Endothelial cell of umbilical vein (primary cell): ENCODE measurements around the gene XCL2. TPM values are rescaled to one million over a fixed set of nuclear protein-coding genes. Genes with fewer than 3 reads are reported as not detected.

ENCODE experiments used
- BruUV-seq: library from RNA; stranded (reverse); fragments of 400-500 nt; replicated peaks from 2 replicates; lab custom pipeline; 2021; lab: Mats Ljungman, UMichigan
- CTCF ChIA-PET: fragments of 300-600, 350-600 bp; sonication (Branson Sonifier 250); formaldehyde crosslinking; loops from one replicate; lab custom pipeline; 2021; ENCODE audit warnings: antibody characterized with exemption, inconsistent platforms; lab: Charles Lee
- POLR2A ChIA-PET: fragments of 300-600, 350-600 bp; sonication (Branson Sonifier 250); formaldehyde crosslinking; loops from one replicate; lab custom pipeline; 2021; ENCODE audit warnings: antibody characterized with exemption, inconsistent platforms; lab: Charles Lee
- DNase-seq: peaks from one replicate; pipeline ENCODE4 v3.0.0-alpha.2; 2011; ENCODE audit warnings: low read depth, low spot score
- FAIRE-seq: peaks from 2 replicates; lab custom pipeline; 2011; peaks lifted over from hg19 to GRCh38; lab: Jason Lieb, UNC
- H2AFZ ChIP-seq: 2 replicates; pipeline ENCODE4 v1.6.0; 2012; ENCODE audit warnings: low read depth, low read length, control low read depth, inconsistent platforms
- H3K27ac ChIP-seq: 2 replicates; pipeline ENCODE4 v1.5.1; 2011; ENCODE audit warnings: low read depth, mild to moderate bottlenecking, control low read depth, low read length, moderate library complexity; ENCODE audit not compliant: insufficient read depth
- H3K27me3 ChIP-seq, 2 experiments: 2 replicates each; pipeline versions ENCODE4 v1.6.0 to v1.6.1; 2011; ENCODE audit warnings: low read length in 2 of 2, mixed read lengths in 1 of 2; ENCODE audit not compliant: control insufficient read depth in 2 of 2, insufficient read depth in 2 of 2
- H3K36me3 ChIP-seq, 2 experiments: 2 replicates in 1 of 2; 3 replicates in 1 of 2; pipeline ENCODE4 v1.5.1; 2011; ENCODE audit warnings: low read length in 2 of 2, mild to moderate bottlenecking in 1 of 2, moderate library complexity in 1 of 2; ENCODE audit not compliant: control insufficient read depth in 2 of 2, insufficient read depth in 2 of 2; ENCODE audit errors: extremely low read depth in 1 of 2
- H3K4me1 ChIP-seq: 3 replicates; pipeline ENCODE4 v1.5.1; 2011; ENCODE audit warnings: mild to moderate bottlenecking, low read length; ENCODE audit not compliant: control insufficient read depth, insufficient read depth; ENCODE audit errors: extremely low read depth
- H3K4me2 ChIP-seq: 2 replicates; pipeline ENCODE4 v1.6.1; 2011; ENCODE audit warnings: low read length, control low read depth, mixed read lengths; ENCODE audit not compliant: insufficient read depth
- H3K4me3 ChIP-seq, 3 experiments: fragments of 200-600 bp in 1 of 3; sonication (generic), shearing (Covaris generic) in 1 of 3; replicated peaks in 1 of 3; 2 replicates each; pipeline ENCODE4 v1.5.1; 2011 to 2016; ENCODE audit warnings: control low read depth in 3 of 3, low read length in 3 of 3, mild to moderate bottlenecking in 2 of 3, inconsistent platforms in 1 of 3, low read depth in 1 of 3, moderate library complexity in 1 of 3; ENCODE audit not compliant: insufficient read depth in 1 of 3
- H3K79me2 ChIP-seq: 2 replicates; pipeline ENCODE4 v1.6.0; 2012; ENCODE audit warnings: low read length, inconsistent platforms; ENCODE audit not compliant: control insufficient read depth, insufficient read depth
- H3K9ac ChIP-seq: replicated peaks from 2 replicates; pipeline ENCODE3; 2011; ENCODE audit warnings: low read length, control low read depth; ENCODE audit not compliant: insufficient read depth; ENCODE audit errors: extremely low read depth
- H3K9me1 ChIP-seq: replicated peaks from 3 replicates; pipeline ENCODE4 v1.6.0; 2011; ENCODE audit warnings: mild to moderate bottlenecking, low read length; ENCODE audit not compliant: control insufficient read depth, insufficient read depth; ENCODE audit errors: extremely low read depth
- H3K9me3 ChIP-seq: replicated peaks from 2 replicates; pipeline ENCODE4 v1.5.1; 2012; ENCODE audit warnings: low read length, inconsistent platforms; ENCODE audit not compliant: control insufficient read depth, insufficient read depth
- H4K20me1 ChIP-seq: replicated peaks from 2 replicates; pipeline ENCODE3; 2011; ENCODE audit warnings: mild to moderate bottlenecking, low read length; ENCODE audit not compliant: control insufficient read depth, insufficient read depth; ENCODE audit errors: extremely low read depth
- CTCF ChIP-seq, 2 donors: IDR thresholded peaks; 1 replicate in 1 of 2; 2 replicates in 1 of 2; pipeline ENCODE4 v1.5.1; 2011; ENCODE audit warnings: low read length in 2 of 2, mild to moderate bottlenecking in 2 of 2, moderate library complexity in 2 of 2, control low read depth in 1 of 2, inconsistent platforms in 1 of 2, low read depth in 1 of 2; ENCODE audit not compliant: insufficient read depth in 1 of 2; ENCODE audit errors: extremely low read depth in 1 of 2
- EZH2 ChIP-seq: IDR thresholded peaks from 2 replicates; pipeline ENCODE4 v1.6.1; 2012; ENCODE audit warnings: borderline replicate concordance, low read depth, mild to moderate bottlenecking, moderate library complexity, low read length, inconsistent platforms; ENCODE audit not compliant: severe bottlenecking
- FOS ChIP-seq: IDR thresholded peaks from 2 replicates; pipeline ENCODE4 v1.6.1; 2011; ENCODE audit warnings: mild to moderate bottlenecking, low read length, moderate library complexity, borderline replicate concordance; ENCODE audit not compliant: insufficient read depth
- GATA2 ChIP-seq: IDR thresholded peaks from 2 replicates; pipeline ENCODE4 v1.7.0; 2011; ENCODE audit warnings: low read depth, mild to moderate bottlenecking, moderate library complexity, mixed read lengths, low read length; ENCODE audit not compliant: insufficient read length, insufficient read depth
- JUN ChIP-seq: IDR thresholded peaks from 2 replicates; pipeline ENCODE4 v1.6.1; 2011; ENCODE audit warnings: borderline replicate concordance, low read depth; ENCODE audit not compliant: insufficient read length, insufficient read depth
- MAX ChIP-seq: IDR thresholded peaks from 2 replicates; pipeline ENCODE4 v1.6.1; 2011; ENCODE audit not compliant: insufficient read depth, insufficient read length
- MYC ChIP-seq: IDR thresholded peaks from one replicate; pipeline ENCODE4 v1.6.1; 2011; ENCODE audit warnings: mild to moderate bottlenecking, low read depth, low read length
- POLR2A ChIP-seq: IDR thresholded peaks from 2 replicates; pipeline ENCODE4 v1.6.1; 2012; ENCODE audit warnings: low read depth, mild to moderate bottlenecking, control low read depth, low read length
- POLR2AphosphoS5 ChIP-seq: IDR thresholded peaks from 2 replicates; pipeline ENCODE4 v1.6.1; 2012; ENCODE audit warnings: low read depth, mild to moderate bottlenecking, control low read depth, low read length, moderate library complexity; ENCODE audit not compliant: insufficient read depth
- dilution Hi-C: fragments of 300-500 bp; cut with MboI; formaldehyde crosslinking; loops from one replicate; pipeline ENCODE4 v1.15.0; 2019; ENCODE audit warnings: low sequenced_read_pairs; ENCODE audit not compliant: extremely low pct_ligation_motif_present
- intact Hi-C: fragments of 100-400 bp; cut with micrococcal nuclease; formaldehyde crosslinking; loops from one replicate; pipeline ENCODE4 v1.10.0; 2022
- polyA plus RNA-seq, 4 experiments: library from polyadenylated mRNA; depleted of rRNA in 3 of 4; stranded (reverse) in 3 of 4; unstranded in 1 of 4; fragments of >200 nt; gene quantifications; 2 replicates each; pipeline versions ENCODE4 v1.2.1 to v1.2.3, GENCODE V29; 2011 to 2012; ENCODE audit warnings: missing spikeins in 1 of 4
- total RNA-seq: library from RNA; stranded (reverse); gene quantifications from 2 replicates; pipeline ENCODE4 v1.2.3, GENCODE V29; 2021

The XCL2 gene
- total and polyA plus RNA-seq, 2 donors (not counting 3 experiments of a cell fraction or from before 2014, with no cell fraction given) = not detected

DNA sequence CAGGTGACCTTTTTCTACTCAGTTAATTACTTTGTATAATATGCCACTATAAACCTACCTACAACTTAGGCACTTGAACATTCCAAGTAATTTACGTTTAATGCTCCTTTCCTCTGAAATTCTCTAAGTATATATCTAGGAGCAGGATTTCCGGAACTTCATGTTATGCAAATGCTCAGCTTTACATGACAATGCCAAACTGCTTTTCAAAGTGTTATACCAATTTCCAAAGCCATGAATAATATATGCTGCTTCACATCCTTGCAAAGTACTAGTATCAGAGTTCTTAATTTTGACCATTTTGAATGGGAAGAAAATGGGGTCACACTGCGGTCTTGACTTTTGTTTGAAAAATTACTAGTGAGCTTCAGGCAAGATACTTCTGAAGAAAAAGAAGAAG is 26.9 kb upstream of the XCL2 start:
- DNase-seq = no peak
- no peak for FAIRE-seq
- Histone ChIP-seq H3K27ac (no peak overlapping the region), H3K27me3 (no peaks in the 10 kb centered on the region), H3K4me3 (no peak overlapping the region), H2AFZ (no peak overlapping the region), H3K9ac (no peak overlapping the region), H3K79me2 (no peaks in the 10 kb centered on the region), H3K4me1 (no peaks in the 10 kb centered on the region), H3K36me3 (no peaks in the 10 kb centered on the region), H4K20me1 (no peaks in the 10 kb centered on the region), H3K9me1 (no peaks in the 10 kb centered on the region), H3K4me2 (no peak overlapping the region), H3K9me3 (no peaks in the 10 kb centered on the region)
- TF ChIP-seq MYC (no peak), CTCF (IDR thresholded peaks at IDR 0.05; ENCODE audit: extremely low read depth in 1 of 2, insufficient read depth in 1 of 2, low read depth in 1 of 2, low read length in 2 of 2) (no peak), JUN (no peak)
- BruUV-seq = no TSS peak
- CTCF ChIA-PET = interaction anchor here (2.2 kb wide), 1 partner anchor 228 kb away, joined by 5 read pairs; no protein-coding TSS in a partner anchor
- POLR2A ChIA-PET = no interaction called here
- intact Hi-C loops (no loop called here), dilution Hi-C loops (no loop called here)

DNA sequence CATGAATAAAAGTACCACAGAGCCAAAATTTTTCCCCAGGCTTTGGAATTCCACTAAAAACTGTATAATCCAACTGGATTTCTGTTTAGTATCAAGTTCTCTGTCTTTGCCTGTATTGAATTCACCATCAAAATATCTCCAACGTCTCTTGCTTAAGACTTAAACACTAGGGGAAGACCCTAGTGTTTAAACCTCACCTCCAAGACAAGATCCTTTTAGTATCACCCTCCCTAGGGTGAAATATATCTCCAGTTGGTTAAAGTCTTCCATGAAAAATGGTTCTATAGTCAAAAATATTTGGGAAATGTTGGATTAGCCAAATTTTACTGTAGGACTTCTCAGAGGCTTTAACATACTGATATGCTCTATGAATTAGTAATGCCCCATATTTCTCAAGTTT is 24.5 kb upstream of the XCL2 start:
- TF ChIP-seq POLR2AphosphoS5 = no peak
- no peak for TF ChIP-seq FOS
- TF ChIP-seq JUN = no peak
- no peak for TF ChIP-seq EZH2
- no peak for TF ChIP-seq MAX
- no peak for TF ChIP-seq CTCF (IDR thresholded peaks at IDR 0.05; ENCODE audit: extremely low read depth in 1 of 2, insufficient read depth in 1 of 2, low read depth in 1 of 2, low read length in 2 of 2)
- TF ChIP-seq MYC = no peak
- TF ChIP-seq POLR2A = no peak
- no peak for TF ChIP-seq GATA2
- dilution Hi-C loops = no loop called here
- Histone ChIP-seq H3K9me3 (no peaks in the 10 kb centered on the region), H3K4me2 (no peak overlapping the region), H4K20me1 (no peaks in the 10 kb centered on the region), H3K4me1 (no peaks in the 10 kb centered on the region), H2AFZ (no peak overlapping the region), H3K79me2 (no peaks in the 10 kb centered on the region), H3K9ac (no peak overlapping the region), H3K9me1 (no peaks in the 10 kb centered on the region), H3K36me3 (no peaks in the 10 kb centered on the region), H3K4me3 (no peak overlapping the region), H3K27ac (no peak overlapping the region), H3K27me3 (no peaks in the 10 kb centered on the region)
- intact Hi-C loops = no loop called here
- DNase-seq (no peak), FAIRE-seq (no peak)
- no TSS peak for BruUV-seq
- CTCF ChIA-PET = interaction anchor here (0.9 to 1.5 kb wide), 6 partner anchors 8 to 978 kb away, joined by 3 to 8 read pairs (median 4); no protein-coding TSS in a partner anchor
- POLR2A ChIA-PET = no interaction called here
